GM21723 (cell line): ENCODE results near the gene VPS26C.

Source experiments
- ATAC-seq: cut with Tn5 transposase; IDR thresholded peaks from one replicate; pipeline ENCODE4 v1.9.1; 2021; ENCODE audit warnings: mild to moderate bottlenecking, moderate library complexity; ENCODE audit not compliant: unreplicated experiment

Gene VPS26C

DNA sequence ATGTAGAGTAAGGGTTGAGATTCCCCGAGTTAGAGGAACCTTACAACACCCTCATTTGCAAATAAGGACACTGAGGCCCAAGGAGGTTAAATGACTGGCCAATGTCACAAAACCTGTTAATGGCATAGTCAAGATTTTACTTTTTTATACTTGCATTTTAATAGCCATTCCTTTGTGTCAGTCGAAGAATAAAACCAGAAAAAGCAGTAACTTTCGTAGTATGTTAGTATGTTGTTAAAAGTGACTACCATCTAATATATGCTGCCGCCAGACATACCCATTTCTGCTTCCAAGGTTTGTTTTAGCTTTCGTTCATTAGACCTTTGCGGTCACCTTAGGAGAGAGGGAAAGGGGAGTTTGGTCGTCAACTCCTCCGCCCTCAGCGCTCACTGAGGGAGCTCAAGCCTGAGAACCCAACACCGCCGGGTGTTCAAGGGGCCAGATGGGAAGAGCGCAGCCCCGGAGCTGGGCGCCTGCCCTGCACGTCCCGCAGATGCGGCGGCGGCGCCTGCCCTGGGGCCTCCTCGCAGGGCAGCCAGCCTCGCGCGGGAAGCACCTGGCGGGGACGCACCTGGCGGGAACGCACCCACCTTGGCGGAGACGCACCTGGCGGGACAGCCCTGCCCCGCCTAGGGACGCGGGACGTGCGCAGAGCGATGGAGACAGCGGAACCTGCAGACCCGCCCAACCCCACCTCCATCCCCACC, 466 bp downstream of the VPS26C start:
- ATAC-seq, result peak; percentile 5

DNA sequence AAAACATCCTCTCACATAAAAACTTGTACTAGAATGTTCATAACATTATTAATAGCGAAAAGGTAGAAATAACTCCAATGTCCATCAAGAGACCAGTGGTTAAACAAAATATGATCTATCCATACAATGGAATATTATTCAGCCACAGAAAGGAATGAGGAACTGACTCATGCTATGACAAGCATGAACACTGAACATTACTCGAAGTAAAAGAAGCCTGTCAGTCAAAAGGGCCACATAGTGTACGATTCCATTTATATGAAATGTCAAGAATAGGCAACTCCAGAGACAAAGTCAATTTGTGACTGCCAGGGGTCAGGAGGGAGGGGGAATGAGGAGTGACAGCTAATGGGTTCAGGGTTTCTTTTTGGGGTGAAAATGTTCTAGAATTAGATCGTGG, 2.3 kb downstream of the VPS26C start:
- no peak for ATAC-seq

DNA sequence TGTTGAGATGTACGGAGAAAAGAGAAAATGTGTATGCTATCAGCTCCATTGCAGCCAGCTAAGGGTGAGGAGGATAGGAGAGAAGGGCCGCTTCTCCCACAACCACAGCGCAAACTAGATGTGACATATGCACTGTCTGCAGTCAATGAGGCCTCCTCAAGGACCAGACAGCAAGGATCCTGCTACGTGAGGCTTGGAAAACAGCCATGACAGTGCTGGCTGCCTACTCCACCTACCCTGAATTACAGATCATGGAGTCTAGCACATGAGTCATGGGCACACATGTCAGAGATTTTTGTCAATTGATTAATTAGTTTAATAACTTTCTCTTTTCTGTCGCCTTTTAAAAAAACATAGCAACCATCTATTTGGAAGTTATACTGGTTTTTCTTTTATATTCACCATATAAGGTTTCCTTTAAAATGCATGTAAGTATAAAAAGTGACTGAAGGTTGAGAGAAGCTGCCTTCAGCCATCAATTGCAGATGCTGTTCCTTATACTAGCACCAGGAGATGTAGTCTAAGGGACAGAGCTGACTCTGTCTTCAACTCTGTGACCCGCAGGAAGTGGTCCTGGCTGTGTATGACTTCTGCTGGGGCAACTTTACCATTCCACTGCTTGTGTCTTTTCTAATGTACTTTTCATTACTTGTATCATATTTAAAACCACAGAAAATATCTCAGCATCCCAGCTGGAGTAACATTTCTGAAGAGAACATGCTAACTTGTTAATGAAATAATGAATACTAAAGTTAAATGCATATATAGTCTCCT, 3.1 kb downstream of the VPS26C start:
- ATAC-seq, result no peak

DNA sequence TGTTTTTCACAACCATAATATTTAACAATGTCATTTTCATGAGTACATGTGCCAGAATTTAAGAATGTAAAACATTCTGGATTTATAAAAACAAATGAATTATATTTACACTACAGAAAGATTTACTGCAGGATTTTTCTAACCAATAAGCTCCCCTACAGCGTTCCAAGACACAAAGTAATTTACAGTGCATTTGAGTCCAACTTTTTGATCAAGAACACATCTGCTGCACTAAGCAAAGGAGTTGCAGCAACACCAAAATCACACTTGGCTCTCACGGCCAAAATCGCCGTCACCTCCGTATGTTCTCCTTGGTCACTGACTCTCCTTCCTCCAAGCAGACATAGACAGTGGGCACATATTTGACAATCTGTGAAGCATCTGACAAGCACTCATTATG, 7.7 kb downstream of the VPS26C start:
- ATAC-seq, result no peak

DNA sequence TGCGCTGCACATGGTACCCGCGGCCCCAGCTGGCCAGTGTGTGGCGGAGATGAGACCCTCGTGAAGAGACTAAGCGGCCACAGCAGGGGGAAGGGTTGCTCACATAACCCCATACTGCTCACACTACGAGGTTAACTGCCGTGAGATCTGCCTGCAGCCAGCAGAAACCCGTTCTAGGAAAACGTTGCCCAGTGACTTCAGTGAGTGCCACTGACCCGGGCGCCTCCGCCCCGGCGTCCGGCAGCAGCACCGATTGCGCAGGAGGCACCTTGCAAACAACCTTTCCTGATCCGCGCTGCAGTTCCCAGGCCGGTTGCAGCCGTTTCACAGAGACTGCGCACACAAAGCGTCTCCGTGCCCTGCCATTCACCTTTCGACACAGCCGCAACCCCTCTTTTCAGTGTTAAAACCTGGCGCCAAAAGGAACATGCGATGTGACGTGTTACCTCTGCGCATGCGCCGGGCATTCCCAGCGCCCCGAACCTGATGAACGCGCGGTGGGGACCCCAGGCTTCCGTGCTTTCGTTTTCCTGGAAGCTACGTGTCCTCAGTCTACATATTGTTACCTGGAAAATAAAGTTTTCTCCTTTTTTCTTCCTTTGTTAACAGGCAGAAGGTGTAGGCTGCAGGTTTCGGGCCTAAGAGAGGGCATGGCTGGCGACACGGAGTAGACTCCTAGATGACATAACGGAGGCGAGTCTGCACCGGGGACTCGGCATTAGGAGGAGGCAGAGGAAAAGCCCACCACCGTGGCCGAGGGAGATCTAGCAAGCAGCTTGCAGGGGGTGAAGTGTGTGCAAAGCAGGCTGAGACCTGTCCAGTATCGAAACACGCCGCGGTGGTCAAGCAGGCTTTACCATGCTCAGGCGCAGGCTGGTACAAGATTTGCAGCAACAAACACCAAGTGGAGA, 8.9 kb downstream of the VPS26C start:
- ATAC-seq, result peak; percentile 66

DNA sequence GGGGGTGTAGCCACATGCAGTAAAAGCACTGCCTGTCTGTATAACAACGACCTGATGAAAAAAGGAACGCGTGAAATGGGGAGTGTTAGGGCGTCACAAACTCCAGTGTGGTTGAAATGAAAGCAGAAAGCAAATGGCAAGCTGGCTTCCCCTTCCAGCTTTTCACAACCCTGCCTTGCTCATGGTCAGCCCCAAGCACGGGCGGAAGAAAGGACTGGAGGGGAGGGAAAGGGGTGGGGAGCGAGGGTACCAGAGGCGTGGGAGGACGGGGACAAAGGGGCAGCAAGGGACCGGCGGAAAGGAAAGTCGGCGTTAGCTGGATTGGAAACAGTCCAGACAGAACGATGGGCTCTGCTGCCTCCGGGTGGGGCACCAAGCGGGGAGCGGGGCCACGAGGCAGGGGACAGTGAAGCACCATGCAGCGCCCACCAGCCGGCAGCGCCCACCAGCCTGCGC, 9.6 kb downstream of the VPS26C start:
- peak; percentile 34 for ATAC-seq

DNA sequence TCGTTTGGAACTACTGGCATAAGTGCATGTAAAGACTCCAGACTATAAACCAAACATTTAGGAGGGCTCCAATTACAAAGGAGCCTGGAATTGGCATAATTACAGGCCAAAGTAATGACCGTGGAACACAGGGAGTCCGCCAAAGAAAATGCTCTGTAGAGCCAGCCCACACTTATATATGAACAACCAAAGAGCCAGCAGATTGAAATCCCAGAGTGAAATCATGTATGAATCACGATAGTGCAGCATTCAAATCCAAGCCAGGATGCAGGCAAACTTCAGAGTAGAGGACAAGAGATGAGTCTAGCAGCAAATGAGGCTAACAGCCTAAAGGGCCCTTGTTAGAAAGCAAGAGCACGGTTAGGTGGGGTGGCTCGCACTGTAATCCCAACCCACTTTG, 13.1 kb downstream of the VPS26C start:
- ATAC-seq, result no peak

DNA sequence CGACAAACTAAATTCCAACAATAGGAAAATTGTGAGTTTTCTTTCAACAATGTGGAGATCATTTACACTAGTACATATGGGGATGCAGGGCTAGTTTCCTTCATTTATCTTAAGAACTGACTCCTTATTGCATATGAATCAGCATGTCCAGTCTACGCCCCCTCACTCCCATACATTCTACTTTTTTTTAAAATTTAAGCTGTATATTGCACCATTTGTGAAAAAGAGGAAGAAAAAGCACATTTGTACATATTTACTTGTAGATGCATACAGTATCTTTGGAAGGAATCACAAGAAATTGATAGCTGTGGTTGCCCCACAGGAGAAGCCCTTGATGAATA, 15.9 kb downstream of the VPS26C start:
- no peak for ATAC-seq

DNA sequence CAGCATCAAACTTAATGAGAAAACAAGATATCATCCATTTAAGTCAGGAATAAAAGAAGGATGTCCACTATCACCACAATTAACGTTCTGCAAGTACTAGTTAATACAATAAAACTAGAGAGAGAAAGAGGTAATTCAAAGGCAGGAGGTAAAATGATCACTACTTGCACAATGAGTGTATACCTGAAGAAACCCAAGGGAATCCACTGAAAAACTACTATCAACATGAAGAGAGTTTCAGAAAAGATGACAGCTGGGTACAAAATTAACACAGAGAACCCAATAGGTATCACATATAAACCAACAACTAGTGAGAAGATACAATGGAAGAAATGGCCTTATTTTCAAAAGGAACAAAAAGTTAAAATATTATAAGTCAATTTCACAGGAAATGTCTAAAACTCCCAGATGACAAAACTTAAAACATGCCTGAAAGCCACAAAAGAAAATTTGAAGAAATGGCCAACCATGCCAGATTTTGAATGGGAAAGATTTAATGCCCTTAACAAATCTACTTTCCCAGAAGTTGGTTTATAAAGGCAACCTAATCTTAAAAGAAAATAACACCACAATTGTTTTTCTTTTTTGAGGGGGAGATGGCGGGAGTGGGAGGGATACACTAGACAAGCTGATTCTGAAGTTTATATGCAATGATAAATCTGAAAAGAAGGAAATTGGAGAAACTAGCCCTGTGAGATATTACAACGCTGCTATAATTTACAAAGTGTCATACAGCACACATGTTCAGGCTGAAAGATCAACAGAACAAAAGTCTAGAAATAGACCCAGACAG, 17.8 kb downstream of the VPS26C start:
- no peak for ATAC-seq

DNA sequence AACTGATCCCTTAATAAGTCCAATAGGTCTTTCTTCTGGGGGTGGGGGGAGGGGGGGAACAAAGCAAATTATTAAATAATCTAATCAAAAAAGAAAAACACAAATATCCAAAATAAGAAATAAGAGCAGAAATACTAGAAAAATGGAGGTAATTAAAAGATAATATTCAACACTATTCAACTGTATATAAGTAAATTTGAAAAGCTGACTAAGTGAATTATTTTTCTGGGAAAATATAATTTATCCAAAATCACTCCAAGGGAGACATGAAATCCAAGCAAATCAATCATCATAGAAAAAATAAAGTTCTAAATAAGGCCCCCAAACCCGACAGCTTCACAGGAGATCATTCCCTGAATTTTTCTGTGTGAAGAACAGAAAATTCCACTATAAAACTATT, 18.8 kb downstream of the VPS26C start:
- no peak for ATAC-seq

DNA sequence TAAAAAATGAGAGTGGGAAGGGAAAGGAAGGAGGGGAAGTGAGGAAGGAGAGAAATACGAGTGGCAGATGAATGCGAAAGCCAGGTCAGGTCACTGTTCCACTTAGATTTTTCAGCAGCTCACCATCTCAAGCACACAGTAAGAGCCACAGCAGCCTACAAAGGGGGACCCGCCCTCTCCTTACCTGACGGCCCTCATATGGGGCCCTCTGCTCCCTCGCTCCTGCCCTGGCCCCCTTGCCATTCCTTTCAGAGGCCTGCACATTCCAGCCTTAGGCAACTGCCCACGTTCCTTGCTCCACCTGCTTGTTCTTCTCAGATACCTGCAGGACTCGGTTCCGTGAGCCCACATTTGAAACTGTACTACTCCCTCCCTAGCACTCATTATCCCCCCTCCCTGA, 22.0 kb downstream of the VPS26C start:
- ATAC-seq, result no peak

DNA sequence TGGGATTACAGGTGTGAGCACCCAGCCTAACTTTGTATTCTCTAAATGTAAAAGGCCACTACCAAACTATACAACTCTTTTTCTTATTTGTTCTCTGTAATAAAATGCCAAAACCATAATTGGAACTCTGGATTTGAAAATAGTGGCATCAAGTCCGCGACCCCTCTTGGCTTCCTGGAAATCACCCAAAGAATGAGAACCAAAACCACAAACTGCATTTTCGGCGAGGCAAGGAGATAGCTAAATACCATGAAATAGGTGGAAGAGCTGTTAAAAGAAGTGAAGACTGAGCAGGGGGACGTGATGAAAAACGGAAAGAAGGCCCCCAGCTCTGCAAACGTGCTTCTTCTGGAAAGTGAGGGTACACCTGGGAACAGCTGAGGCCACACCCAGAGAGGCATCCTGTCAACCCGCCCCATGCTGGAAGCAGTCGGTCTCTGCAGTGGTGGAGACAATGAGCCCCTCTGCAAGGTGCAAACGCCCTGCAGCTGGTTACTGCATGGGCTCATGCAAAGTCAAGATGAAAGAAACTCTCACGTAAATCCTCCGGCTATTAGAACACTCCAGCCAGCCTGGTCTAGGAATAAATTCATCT, 22.5 kb downstream of the VPS26C start:
- no peak for ATAC-seq

DNA sequence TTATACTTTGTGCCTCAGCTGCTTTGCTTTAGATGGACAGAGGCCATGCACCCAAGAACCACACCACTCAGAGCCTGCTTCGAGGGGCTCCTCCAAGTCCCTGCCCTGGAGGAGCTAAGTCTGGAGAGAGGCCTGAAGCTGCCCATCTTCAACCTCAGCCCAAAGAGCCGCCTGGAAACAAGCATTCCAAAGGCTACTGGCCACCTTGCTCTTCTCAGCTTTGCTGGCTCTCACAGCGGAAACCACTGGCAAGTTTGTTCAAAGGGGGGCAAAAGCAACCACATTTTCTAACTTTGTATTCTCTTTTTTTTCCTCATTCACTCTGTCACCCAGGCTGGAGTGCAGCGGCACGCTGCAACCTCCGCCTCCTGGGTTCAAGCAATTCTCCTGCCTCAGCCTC, 23.2 kb downstream of the VPS26C start:
- ATAC-seq, result no peak

DNA sequence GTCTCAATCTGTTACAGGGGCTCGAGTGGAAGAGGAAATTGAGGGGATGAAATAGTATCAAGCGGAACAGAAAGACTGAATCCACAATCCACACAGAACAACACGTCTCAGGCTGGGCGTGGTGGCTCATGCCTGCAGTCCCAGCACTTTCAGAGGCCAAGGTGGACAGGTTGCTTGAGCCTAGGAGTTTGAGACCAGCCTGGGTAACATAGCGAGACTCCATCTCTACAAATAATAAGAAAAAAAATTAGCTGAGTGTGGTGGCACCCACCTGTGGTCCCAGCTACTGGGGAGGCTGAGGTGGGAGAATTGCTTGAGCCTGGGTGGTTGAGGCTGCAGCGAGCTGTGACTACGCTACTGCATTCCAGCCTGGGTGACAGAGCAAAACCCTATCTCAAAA, 25.7 kb downstream of the VPS26C start:
- no peak for ATAC-seq

DNA sequence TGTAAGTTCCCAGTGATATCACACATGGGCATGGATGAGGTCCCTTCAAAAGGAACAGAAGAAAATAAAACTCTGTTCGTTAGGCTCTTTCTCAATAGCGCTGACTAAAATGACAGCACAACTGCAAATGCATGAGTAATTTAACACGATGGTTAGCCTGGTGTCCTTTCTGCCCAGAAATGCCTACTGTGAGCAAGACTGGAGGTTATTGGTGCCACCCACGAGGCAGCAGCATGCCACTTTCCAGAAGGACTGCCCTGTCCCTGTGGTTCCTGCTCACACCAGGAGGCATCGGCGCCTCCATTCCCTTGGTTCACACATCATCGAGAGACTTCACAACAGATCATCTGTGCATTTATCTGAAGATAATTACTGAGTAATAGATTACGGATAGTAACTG, 26.2 kb downstream of the VPS26C start:
- no peak for ATAC-seq

DNA sequence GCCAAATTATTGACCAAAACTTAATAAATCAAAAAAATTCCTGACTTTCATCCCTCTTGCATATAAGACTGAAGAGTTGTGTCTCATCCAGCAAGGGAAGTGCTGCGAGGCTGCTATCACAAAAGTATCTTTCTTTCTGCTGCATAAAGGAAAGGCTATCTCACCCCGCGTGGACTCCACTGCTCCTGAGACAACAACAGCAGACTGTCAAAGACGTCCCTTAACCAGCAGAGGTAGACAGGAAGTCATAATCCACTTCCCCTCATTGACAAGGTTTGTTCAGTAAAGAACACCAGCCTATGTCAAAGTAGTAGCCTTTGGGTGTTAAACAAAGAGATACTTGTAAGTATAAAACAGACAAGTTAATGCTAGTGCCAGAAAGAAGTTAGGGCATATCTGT, 29.4 kb downstream of the VPS26C start:
- ATAC-seq, result no peak

DNA sequence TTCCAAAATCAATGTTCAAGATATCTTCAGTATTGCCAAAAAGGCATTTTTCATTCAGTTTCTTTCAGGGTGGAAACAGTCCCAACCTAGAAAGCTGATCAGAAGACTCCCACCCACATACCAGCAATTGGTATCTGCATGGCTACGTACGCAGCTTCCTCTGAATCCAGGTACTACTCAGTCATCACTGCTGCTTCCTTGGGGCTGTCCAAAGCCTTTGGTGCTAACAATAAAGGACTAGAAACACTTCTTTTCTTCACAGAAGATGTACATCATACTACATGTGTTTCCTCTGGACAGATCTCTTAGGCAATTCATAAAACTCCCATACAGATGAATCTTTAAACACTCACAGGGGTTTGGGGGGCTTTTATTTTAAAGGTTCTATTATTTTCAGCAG, 29.8 kb downstream of the VPS26C start:
- ATAC-seq, result no peak

DNA sequence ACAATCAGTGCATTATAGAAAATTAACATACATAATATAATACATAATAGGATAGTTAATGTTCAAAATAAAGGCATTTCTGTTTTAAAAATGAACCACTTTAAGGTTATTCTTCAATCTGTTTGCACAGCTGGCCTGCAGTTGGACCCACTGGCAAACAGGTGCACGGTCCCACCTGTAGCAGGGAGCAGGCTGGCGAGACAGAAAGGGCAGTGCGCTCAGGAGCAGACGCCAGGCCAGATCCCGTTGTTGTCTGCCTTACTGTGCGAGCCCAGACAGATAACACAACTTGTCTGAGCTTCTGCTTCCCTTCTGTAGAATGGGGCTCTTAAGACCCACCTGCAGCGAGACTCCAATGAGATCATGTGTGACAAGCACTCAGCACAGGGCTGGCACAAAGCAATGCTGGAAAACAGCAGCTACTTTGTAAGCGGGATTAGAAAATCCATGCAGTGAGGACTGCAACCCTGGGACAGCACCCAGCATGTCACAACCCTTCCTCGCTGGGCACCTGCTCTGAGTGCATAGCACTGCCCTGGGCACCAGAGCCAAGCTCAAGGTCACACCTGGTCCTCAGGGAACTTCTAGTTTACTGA, 33.5 kb downstream of the VPS26C start:
- ATAC-seq, result no peak

DNA sequence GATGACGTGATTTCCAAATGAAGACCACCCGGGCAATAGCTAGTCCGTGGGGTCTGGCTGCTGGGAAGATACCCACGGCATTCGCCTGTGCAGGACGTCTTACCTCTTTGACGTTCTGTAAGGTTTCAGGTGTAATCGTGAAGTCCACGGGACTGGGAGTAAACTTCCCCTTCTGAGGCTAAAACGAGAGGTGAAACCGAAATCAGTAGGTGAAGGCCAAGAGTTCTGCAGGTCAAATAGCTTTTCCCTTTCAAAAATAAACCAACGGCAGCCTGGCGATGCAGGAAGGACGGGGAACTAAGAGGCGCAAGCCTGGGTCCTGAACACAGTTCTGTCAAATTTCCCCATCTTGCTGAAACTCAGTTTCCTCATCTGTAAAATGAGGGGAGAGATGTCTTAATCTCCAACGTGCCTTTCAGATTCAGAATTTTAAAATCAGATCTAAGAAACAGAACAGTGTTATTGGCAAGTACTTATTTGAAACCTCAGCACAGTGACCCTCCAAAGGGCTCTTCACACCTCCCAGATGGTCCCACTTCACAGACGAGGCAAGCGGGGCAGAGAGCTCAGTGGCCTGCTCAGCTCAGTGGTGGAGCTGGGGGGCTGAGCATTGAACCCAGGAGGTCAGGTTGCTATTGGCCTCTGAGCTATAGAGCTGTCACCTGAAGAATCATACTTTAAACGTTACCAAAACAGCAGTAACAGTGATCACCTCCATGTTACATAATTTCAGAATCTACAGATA, 34.7 kb downstream of the VPS26C start:
- peak; percentile 81 for ATAC-seq
